ENCODE data around the gene GJD4.

Gene GJD4

DNA sequence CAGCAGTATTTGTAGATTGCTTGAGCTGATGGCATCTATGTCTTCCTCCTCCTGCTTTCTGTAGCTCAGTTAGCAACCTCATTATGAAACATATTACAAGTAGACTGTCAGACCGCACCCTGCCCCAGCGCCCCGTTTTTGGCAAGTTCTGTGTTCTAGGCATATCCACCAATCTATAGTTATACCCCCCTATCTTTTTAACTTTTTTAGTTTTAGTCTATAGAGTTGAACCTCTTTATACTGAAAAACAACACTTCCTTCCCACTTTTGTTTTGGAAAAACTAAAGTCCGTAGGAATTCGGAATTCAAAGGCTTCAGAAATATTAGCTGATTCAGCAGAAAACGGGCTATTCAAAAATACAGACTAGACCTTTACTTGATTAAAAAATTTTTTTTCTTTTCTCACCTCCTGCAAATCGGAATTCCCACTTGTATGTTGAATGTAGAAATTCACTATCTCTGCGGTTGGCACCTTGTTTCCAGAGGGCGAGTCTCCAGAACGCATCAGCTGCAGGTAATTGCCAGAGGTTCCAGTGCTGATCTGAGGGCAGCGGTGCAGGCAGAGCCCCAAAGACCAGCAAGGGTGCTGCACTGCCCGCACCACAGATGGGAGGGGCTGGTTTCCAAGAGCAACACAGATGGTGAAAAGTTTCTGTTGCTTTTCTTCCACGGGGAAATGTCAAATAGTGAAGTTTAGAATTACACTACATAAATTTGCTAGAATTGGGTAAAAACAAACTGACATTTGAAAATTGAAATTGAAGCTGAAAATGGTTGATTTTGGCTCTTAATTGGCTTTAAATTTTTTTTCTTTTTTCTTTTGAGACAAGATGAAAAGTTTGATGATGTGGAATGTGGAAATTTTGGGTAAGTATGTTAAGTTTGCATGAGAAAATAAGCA, 39.2 kb downstream of the GJD4 start:
- Histone ChIP-seq H3K4me2 (ENCODE audit: low read length) (no peak overlapping the region), H3K36me3 (ENCODE audit: control insufficient read depth, low read length) (no peaks in the 10 kb centered on the region), H3F3A (ENCODE audit: control insufficient read depth, insufficient read depth) (no peaks in the 10 kb centered on the region), H3K27me3 (ENCODE audit: control insufficient read depth, low read length) (peaks cover 43% of the 10 kb centered on the region), H3K79me2 (ENCODE audit: control insufficient read depth, low read length) (no peaks in the 10 kb centered on the region), H3K4me3 (ENCODE audit: low read length) (no peak overlapping the region), H3K9me3 (ENCODE audit: control insufficient read depth, insufficient read depth, low read length) (no peaks in the 10 kb centered on the region), H3K4me1 (ENCODE audit: control insufficient read depth, low read length) (peaks cover 8% of the 10 kb centered on the region; the same call in 1 of the 2 replicates), H4K20me1 (ENCODE audit: control insufficient read depth, insufficient read depth, low read depth, low read length) (no peaks in the 10 kb centered on the region), H3K9me2 (replicated peaks; ENCODE audit: control insufficient read depth, low read length) (no peaks in the 10 kb centered on the region), H3K27ac (ENCODE audit: low read depth, low read length) (no peak overlapping the region)
- no peak for TF ChIP-seq EZH2phosphoT487 (IDR thresholded peaks at IDR 0.05; ENCODE audit: borderline replicate concordance, low read length)

DNA sequence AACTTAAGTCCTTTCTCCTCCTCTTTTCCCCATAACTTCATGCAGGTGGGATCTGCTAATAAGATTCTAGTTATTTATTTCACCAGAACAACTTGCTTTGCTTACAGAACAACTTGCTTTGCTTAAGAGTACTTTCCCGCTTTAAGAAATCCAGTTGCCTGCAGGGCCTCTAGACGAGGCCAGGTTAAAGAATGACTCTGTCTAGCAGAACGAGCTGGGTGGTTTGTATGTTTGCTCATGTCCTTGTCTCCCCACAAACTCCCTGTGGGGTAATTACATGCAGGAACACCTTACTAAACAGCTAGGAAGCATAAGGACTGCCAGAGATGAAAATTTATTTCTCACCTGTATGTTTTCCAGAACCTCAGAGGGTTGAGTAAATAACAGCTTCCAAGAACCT, 45.8 kb downstream of the GJD4 start:
- Histone ChIP-seq H3K9me3 (ENCODE audit: control insufficient read depth, insufficient read depth, low read length) (no peaks in the 10 kb centered on the region), H3K9me2 (replicated peaks; ENCODE audit: control insufficient read depth, low read length) (no peaks in the 10 kb centered on the region), H3K27me3 (ENCODE audit: control insufficient read depth, low read length) (no peaks in the 10 kb centered on the region), H3K79me2 (ENCODE audit: control insufficient read depth, low read length) (no peaks in the 10 kb centered on the region), H3K36me3 (ENCODE audit: control insufficient read depth, low read length) (no peaks in the 10 kb centered on the region), H3K4me3 (ENCODE audit: low read length) (no peak overlapping the region), H3K4me1 (ENCODE audit: control insufficient read depth, low read length) (no peaks in the 10 kb centered on the region), H3K27ac (ENCODE audit: low read depth, low read length) (no peak overlapping the region), H3K4me2 (ENCODE audit: low read length) (no peak overlapping the region), H3F3A (ENCODE audit: control insufficient read depth, insufficient read depth) (no peaks in the 10 kb centered on the region), H4K20me1 (ENCODE audit: control insufficient read depth, insufficient read depth, low read depth, low read length) (no peaks in the 10 kb centered on the region)
- TF ChIP-seq EZH2phosphoT487 (IDR thresholded peaks at IDR 0.05; ENCODE audit: borderline replicate concordance, low read length) = no peak
- TF ChIP-seq, protein P1, sequence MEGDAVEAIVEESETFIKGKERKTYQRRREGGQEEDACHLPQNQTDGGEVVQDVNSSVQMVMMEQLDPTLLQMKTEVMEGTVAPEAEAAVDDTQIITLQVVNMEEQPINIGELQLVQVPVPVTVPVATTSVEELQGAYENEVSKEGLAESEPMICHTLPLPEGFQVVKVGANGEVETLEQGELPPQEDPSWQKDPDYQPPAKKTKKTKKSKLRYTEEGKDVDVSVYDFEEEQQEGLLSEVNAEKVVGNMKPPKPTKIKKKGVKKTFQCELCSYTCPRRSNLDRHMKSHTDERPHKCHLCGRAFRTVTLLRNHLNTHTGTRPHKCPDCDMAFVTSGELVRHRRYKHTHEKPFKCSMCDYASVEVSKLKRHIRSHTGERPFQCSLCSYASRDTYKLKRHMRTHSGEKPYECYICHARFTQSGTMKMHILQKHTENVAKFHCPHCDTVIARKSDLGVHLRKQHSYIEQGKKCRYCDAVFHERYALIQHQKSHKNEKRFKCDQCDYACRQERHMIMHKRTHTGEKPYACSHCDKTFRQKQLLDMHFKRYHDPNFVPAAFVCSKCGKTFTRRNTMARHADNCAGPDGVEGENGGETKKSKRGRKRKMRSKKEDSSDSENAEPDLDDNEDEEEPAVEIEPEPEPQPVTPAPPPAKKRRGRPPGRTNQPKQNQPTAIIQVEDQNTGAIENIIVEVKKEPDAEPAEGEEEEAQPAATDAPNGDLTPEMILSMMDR (IDR thresholded peaks at IDR 0.05; ENCODE audit: low read depth, low read length, poor library complexity, severe bottlenecking) = no peak

DNA sequence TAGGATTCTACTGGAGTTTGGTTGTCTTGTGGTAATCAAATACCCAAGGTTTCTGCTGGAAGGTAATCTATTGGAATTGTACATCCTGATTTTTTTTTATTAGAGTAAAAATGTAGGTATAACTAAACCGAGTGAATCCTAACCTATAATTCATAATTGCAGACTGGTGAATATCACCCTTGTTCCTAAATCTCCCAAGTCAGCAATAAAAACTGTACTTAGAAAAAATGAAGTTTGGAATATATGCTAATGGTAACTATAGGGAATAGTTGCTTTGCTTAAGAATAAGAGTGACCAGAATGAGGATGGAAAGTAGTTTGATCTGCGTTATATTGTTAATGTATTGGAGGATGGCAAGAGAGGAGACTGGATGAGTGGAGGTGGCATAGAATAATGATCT, 47.7 kb downstream of the GJD4 start:
- Histone ChIP-seq H3K27ac (ENCODE audit: low read depth, low read length) (no peak overlapping the region), H3K27me3 (ENCODE audit: control insufficient read depth, low read length) (no peaks in the 10 kb centered on the region), H3K9me3 (ENCODE audit: control insufficient read depth, insufficient read depth, low read length) (no peaks in the 10 kb centered on the region), H3K79me2 (ENCODE audit: control insufficient read depth, low read length) (no peaks in the 10 kb centered on the region), H3F3A (ENCODE audit: control insufficient read depth, insufficient read depth) (no peaks in the 10 kb centered on the region), H3K4me2 (ENCODE audit: low read length) (no peak overlapping the region), H3K4me1 (ENCODE audit: control insufficient read depth, low read length) (no peaks in the 10 kb centered on the region), H4K20me1 (ENCODE audit: control insufficient read depth, insufficient read depth, low read depth, low read length) (no peaks in the 10 kb centered on the region), H3K36me3 (ENCODE audit: control insufficient read depth, low read length) (no peaks in the 10 kb centered on the region), H3K4me3 (ENCODE audit: low read length) (no peak overlapping the region), H3K9me2 (replicated peaks; ENCODE audit: control insufficient read depth, low read length) (no peaks in the 10 kb centered on the region)
- no peak for TF ChIP-seq EZH2phosphoT487 (IDR thresholded peaks at IDR 0.05; ENCODE audit: borderline replicate concordance, low read length)
- TF ChIP-seq, protein P1 (IDR thresholded peaks at IDR 0.05; ENCODE audit: low read depth, low read length, poor library complexity, severe bottlenecking) = no peak

DNA sequence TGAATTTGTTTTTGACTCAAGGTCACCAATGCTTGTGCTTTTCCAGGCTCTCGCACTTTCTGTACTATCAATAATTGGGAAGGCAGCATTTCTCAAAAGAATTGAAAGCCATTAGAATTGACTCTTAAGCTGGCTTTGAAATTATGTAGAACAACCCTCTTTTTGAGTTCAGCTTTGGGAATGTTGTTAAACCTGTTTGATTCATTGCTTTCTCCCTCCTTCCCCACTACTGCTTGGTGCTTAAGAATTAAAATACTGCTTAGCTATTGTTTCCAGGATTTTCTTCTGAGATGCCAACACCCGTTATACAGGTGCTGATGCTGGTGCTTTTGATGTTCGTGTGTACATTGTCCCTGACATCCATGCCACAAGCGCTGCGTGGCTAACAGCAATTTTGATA, 52.5 kb downstream of the GJD4 start:
- H3K4me3 ChIP-seq (ENCODE audit: low read length) = no peak overlapping the region
- no peaks in the 10 kb centered on the region for H3K9me2 ChIP-seq (replicated peaks; ENCODE audit: control insufficient read depth, low read length)
- no peaks in the 10 kb centered on the region for H3K4me1 ChIP-seq (ENCODE audit: control insufficient read depth, low read length)
- no peaks in the 10 kb centered on the region for H4K20me1 ChIP-seq (ENCODE audit: control insufficient read depth, insufficient read depth, low read depth, low read length)
- no peak overlapping the region for H3K27ac ChIP-seq (ENCODE audit: low read depth, low read length)
- no peaks in the 10 kb centered on the region for H3F3A ChIP-seq (ENCODE audit: control insufficient read depth, insufficient read depth)
- H3K36me3 ChIP-seq (ENCODE audit: control insufficient read depth, low read length) = no peaks in the 10 kb centered on the region
- peaks cover 6% of the 10 kb centered on the region; the same call in 1 of the 2 replicates for H3K9me3 ChIP-seq (ENCODE audit: control insufficient read depth, insufficient read depth, low read length)
- no peak overlapping the region for H3K4me2 ChIP-seq (ENCODE audit: low read length)
- H3K27me3 ChIP-seq (ENCODE audit: control insufficient read depth, low read length) = no peaks in the 10 kb centered on the region
- no peaks in the 10 kb centered on the region for H3K79me2 ChIP-seq (ENCODE audit: control insufficient read depth, low read length)
- no peak for TF ChIP-seq EZH2phosphoT487 (IDR thresholded peaks at IDR 0.05; ENCODE audit: borderline replicate concordance, low read length)
- TF ChIP-seq, protein P1 (IDR thresholded peaks at IDR 0.05; ENCODE audit: low read depth, low read length, poor library complexity, severe bottlenecking) = no peak
